Activated naive CD4-positive, alpha-beta T cell treated with Interleukin-2 at 50 U/mL for 16 hours (primary cell): ENCODE measurements around the gene AKAP17A.

Experiments
- DNase-seq: peaks from one replicate; pipeline ENCODE4 v3.0.0-alpha.2; 2020

Gene AKAP17A

GRCh38 chrX:1582686-1583437 lies 8.5 kb upstream of the AKAP17A start:
- DNase-seq = peak; percentile 83

GRCh38 chrX:1584237-1585011 lies 7.0 kb upstream of the AKAP17A start:
- no peak for DNase-seq

- no peak for DNase-seq
Measured at GRCh38 chrX:1587161-1587560, 4.2 kb upstream of the AKAP17A start.

- no peak for DNase-seq
Measured at GRCh38 chrX:1589356-1590130, 1.9 kb upstream of the AKAP17A start.

- peak; percentile 25 for DNase-seq
Measured at GRCh38 chrX:1591863-1592469, 562 bp downstream of the AKAP17A start.

GRCh38 chrX:1592470-1593142 lies 1.2 kb downstream of the AKAP17A start:
- peak; percentile 24 for DNase-seq

GRCh38 chrX:1593286-1594271 lies 2.2 kb downstream of the AKAP17A start:
- DNase-seq = no peak

GRCh38 chrX:1595711-1596060 lies 4.3 kb downstream of the AKAP17A start:
- DNase-seq = no peak

- DNase-seq = no peak
Measured at GRCh38 chrX:1596676-1597344, 5.4 kb downstream of the AKAP17A start.

- DNase-seq = no peak
Measured at GRCh38 chrX:1597345-1598020, 6.1 kb downstream of the AKAP17A start.

- no peak for DNase-seq
Measured at GRCh38 chrX:1598021-1598875, 6.8 kb downstream of the AKAP17A start.

- DNase-seq = no peak
Measured at GRCh38 chrX:1598876-1599790, 7.7 kb downstream of the AKAP17A start.

- DNase-seq = no peak
Measured at GRCh38 chrX:1599791-1600405, 8.5 kb downstream of the AKAP17A start.

GRCh38 chrX:1600406-1601050 lies 9.1 kb downstream of the AKAP17A start:
- DNase-seq = no peak

GRCh38 chrX:1601051-1601767 lies 9.8 kb downstream of the AKAP17A start:
- DNase-seq = no peak

GRCh38 chrX:1601768-1602085 lies 10.3 kb downstream of the AKAP17A start:
- DNase-seq = no peak
